ENCODE measurements around the gene JSRP1.

Gene JSRP1

DNA sequence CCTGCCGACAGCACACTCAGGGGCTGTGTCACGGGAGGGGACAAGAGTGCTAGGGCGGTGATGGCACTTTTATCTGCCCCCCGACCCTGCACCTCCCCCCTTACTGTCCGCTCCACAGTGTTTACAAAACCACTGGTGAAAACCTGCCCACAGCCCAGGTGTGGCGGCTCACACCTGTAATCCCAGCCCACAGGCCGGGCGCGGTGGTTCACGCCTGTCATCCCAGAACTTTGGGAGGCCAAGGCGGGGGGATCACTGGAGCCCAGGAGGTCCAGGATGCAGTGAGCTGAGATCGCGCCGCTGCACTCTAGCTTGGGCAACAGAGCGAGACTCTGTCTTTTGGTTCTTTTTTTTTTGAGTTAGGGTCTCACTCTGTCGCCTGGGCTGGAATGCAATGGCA lies 39.9 kb upstream of the JSRP1 start:
- Histone ChIP-seq H3K9me3 (no peaks in the 10 kb centered on the region), H3K36me3 (peaks cover 58% of the 10 kb centered on the region), H3K27me3 (no peaks in the 10 kb centered on the region), H3K4me1 (ENCODE audit: control insufficient read depth in 1 of 2, insufficient read depth in 1 of 2, low read depth in 1 of 2, low read length in 1 of 2) (peaks cover 43 to 63% of the 10 kb centered on the region in 2 experiments), H3K4me3 (ENCODE audit: low read depth in 1 of 2, low read length in 1 of 2) (peak overlapping the region in 1 of 2 experiments; percentile 95), H3K27ac (peak overlapping the region; percentile 70)
- TF ChIP-seq, protein P1, sequence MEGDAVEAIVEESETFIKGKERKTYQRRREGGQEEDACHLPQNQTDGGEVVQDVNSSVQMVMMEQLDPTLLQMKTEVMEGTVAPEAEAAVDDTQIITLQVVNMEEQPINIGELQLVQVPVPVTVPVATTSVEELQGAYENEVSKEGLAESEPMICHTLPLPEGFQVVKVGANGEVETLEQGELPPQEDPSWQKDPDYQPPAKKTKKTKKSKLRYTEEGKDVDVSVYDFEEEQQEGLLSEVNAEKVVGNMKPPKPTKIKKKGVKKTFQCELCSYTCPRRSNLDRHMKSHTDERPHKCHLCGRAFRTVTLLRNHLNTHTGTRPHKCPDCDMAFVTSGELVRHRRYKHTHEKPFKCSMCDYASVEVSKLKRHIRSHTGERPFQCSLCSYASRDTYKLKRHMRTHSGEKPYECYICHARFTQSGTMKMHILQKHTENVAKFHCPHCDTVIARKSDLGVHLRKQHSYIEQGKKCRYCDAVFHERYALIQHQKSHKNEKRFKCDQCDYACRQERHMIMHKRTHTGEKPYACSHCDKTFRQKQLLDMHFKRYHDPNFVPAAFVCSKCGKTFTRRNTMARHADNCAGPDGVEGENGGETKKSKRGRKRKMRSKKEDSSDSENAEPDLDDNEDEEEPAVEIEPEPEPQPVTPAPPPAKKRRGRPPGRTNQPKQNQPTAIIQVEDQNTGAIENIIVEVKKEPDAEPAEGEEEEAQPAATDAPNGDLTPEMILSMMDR (IDR thresholded peaks at IDR 0.05): no peak

DNA sequence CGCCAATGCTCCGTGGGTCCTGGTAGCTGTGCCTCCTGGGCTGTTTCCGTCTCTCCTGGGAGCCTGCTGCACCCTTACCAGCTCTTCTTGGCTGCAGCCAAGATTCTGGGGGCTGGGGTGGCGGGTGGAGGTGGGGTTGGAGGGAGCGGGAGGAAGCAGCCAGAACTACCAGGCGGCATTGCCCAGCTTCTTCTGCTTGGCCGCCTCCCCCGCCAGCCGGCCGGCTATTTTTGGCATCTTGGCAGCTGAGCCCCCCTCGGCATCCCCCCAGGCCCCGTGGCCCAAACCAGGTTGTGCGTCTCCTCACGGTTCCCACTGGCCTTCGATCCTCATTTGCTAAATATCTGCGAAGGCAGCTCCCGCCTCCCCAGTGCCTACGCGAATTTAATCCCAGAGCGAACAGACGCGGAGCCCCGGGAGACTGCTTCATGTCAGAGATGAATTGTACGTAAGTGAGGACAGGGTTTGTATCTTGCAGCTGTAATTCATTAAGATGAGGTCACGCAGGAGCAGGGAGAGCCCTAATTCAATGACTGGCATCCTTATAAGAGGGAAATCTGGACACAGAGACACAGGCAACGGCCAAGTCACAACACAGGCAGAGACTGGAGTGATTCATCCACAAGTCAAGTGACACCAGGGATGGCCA lies 38.6 kb upstream of the JSRP1 start:
- peak overlapping the region; percentile 70 for H3K27ac ChIP-seq
- TF ChIP-seq, protein P1 (IDR thresholded peaks at IDR 0.05): no peak

DNA sequence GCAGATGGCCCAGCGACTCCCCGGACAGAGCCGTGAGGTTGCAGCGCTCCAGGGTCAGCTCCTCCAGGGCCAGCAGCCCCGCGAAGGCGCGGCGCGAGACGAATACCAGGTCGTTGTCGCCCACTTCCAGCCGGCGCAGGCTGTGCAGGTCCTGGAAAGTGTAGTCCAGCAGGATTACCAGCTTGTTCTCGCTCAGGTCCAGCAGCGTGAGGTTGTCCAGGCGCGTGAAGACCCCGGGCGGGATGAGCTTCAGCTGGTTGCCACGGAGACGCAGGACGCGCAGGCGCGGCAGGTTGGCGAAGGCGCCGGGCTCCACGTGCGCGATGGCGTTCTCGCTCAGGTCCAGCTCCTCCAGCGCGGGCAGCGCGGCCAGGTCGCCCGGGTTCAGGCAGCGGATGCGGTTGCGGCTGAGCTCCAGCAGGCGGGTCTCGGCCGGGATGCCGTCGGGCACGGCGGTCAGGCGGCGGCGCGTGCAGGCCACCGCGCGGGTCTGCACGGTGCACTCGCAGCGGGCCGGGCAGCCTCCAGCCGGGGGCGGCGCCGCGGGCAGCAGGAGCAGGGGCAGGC lies 35.1 kb upstream of the JSRP1 start:
- H3K27ac ChIP-seq: peak overlapping the region; percentile 99

More for the DNA sequence above, 38.6 kb upstream of the JSRP1 start:
- H3K36me3 ChIP-seq: peaks cover 64% of the 10 kb centered on the region
- peaks cover 44 to 62% of the 10 kb centered on the region in 2 experiments for H3K4me1 ChIP-seq (ENCODE audit: control insufficient read depth in 1 of 2, insufficient read depth in 1 of 2, low read depth in 1 of 2, low read length in 1 of 2)
- H3K9me3 ChIP-seq: no peaks in the 10 kb centered on the region
- H3K4me3 ChIP-seq (ENCODE audit: low read depth in 1 of 2, low read length in 1 of 2): peak overlapping the region in 1 of 2 experiments; percentile 95
- no peaks in the 10 kb centered on the region for H3K27me3 ChIP-seq

DNA sequence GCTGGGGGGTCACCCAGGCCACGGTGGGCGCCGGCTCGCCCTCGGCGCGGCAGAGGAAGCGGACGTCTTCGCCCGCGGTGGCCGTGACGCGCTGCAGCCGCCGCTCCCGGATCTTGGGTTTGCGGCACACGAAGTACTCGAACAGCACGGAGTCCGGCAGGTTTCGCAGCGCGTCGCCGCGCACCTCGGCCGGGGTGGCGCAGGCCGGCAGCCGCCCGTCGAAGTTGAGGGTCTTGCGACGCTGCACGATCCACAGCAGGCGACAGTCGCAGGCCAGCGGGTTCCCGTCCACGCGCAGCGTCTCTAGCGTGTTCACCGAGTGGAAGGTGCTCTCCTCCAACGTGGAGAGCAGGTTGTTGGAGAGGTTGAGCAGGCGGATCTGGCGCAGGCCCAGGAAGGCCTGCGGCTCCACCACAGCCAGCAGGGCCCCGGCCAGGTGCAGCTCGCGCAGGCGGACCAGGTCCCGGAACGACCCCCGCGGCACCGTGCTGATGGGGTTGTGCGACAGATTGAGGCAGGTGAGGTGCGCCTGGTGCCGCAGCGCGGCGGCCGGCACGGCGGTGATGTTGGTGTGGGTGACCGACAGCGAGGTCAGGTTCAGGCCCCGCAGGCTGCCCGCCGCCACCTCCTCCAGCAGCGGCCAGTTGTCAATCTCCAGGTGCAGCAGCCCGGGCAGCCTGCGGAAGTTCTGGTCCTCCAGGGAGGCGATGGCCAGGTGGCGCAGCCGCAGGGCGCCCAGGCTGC lies 34.4 kb upstream of the JSRP1 start:
- TF ChIP-seq, protein P1 (IDR thresholded peaks at IDR 0.05): no peak
- peaks cover 80 to 89% of the 10 kb centered on the region in 2 experiments for H3K4me1 ChIP-seq (ENCODE audit: control insufficient read depth in 1 of 2, insufficient read depth in 1 of 2, low read depth in 1 of 2, low read length in 1 of 2)
- H3K4me3 ChIP-seq (ENCODE audit: low read depth in 1 of 2, low read length in 1 of 2): peak overlapping the region; percentile 95
- H3K27ac ChIP-seq: peak overlapping the region; percentile 99
- no peaks in the 10 kb centered on the region for H3K27me3 ChIP-seq
- H3K9me3 ChIP-seq: no peaks in the 10 kb centered on the region
- peaks cover 47% of the 10 kb centered on the region for H3K36me3 ChIP-seq

More for the DNA sequence above, 35.1 kb upstream of the JSRP1 start:
- peak overlapping the region; percentile 95 for H3K4me3 ChIP-seq (ENCODE audit: low read depth in 1 of 2, low read length in 1 of 2)
- H3K4me1 ChIP-seq (ENCODE audit: control insufficient read depth in 1 of 2, insufficient read depth in 1 of 2, low read depth in 1 of 2, low read length in 1 of 2): peaks cover 76 to 88% of the 10 kb centered on the region in 2 experiments
- TF ChIP-seq, protein P1 (IDR thresholded peaks at IDR 0.05): no peak
- H3K36me3 ChIP-seq: peaks cover 53% of the 10 kb centered on the region
- H3K27me3 ChIP-seq: no peaks in the 10 kb centered on the region
- H3K9me3 ChIP-seq: no peaks in the 10 kb centered on the region

DNA sequence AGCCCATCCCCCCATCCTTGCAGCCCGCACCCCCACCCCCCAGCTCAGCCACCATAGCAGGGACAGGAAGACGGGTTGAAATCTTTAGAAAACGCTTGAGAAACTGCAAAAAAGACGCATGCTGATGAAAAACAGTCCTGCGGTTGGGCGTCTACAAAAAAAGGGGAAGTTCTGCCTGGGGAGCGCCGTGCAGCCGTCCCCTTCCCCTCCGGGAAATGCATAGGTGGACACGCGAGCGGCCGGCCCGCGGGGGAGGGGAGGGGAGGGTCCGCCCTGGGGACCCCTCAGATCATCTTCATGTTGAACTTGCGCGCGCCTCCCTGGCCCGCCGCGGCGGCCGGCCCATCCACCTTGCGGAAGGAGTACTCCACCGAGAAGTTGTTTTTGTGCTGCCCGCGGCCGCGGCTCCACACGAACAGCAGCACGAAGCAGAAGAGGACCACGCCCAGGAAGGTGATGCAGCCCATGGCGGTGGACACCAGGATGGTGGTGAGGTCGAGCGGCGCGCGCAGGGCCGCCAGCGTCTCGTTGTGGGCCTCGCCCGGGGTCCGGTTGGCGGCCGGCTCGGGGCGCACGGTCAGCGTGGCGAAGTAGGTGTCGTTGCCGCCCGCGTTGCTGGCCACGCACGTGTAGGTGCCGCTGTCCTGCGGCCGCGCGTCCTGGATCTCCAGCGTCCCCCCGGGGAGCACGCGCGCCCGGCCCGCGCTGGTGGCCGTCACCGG lies 33.7 kb upstream of the JSRP1 start:
- TF ChIP-seq, protein P1 (IDR thresholded peaks at IDR 0.05): no peak
- Histone ChIP-seq H3K4me3 (ENCODE audit: low read depth in 1 of 2, low read length in 1 of 2) (peak overlapping the region; percentile 95), H3K4me1 (ENCODE audit: control insufficient read depth in 1 of 2, insufficient read depth in 1 of 2, low read depth in 1 of 2, low read length in 1 of 2) (peaks cover 81 to 89% of the 10 kb centered on the region in 2 experiments), H3K36me3 (peaks cover 39% of the 10 kb centered on the region), H3K9me3 (no peaks in the 10 kb centered on the region), H3K27ac (peak overlapping the region; percentile 99), H3K27me3 (no peaks in the 10 kb centered on the region)

Measured in neutrophil (primary cell).